ENCODE data around the gene GNPTG. TPM values are rescaled to one million over a fixed set of nuclear protein-coding genes. Genes with fewer than 3 reads are reported as not detected.

Gene GNPTG
- total RNA-seq, 1 donor from 2014 or later = 55.6 TPM

- no peak for TF ChIP-seq CTCF (conservative IDR thresholded peaks at IDR 0.05)
- no peak overlapping the region for H3K27ac Mint-ChIP-seq
- no peaks in the 10 kb centered on the region for H3K36me3 Mint-ChIP-seq
- DNase-seq (ENCODE audit: extremely low spot score, unreplicated experiment) = no peak
- no peak overlapping the region for H3K4me3 Mint-ChIP-seq
- peaks cover 33% of the 10 kb centered on the region for H3K27me3 Mint-ChIP-seq
- no peaks in the 10 kb centered on the region for H3K9me3 Mint-ChIP-seq
- H3K4me1 Mint-ChIP-seq (ENCODE audit: unreplicated experiment) = no peaks in the 10 kb centered on the region
Observed at GRCh38 chr16:1337486-1337885, 14.2 kb upstream of the GNPTG start.

- DNase-seq (ENCODE audit: extremely low spot score, unreplicated experiment) = no peak
- no peak overlapping the region for H3K4me3 Mint-ChIP-seq
- no peaks in the 10 kb centered on the region for H3K9me3 Mint-ChIP-seq
- no peaks in the 10 kb centered on the region for H3K36me3 Mint-ChIP-seq
- H3K27ac Mint-ChIP-seq = no peak overlapping the region
- H3K4me1 Mint-ChIP-seq (ENCODE audit: unreplicated experiment) = peaks cover 5% of the 10 kb centered on the region
- TF ChIP-seq CTCF (conservative IDR thresholded peaks at IDR 0.05) = peak; percentile 68
- H3K27me3 Mint-ChIP-seq = peaks cover 33% of the 10 kb centered on the region
Observed at GRCh38 chr16:1338119-1338730, 13.5 kb upstream of the GNPTG start.

- no peak for DNase-seq (ENCODE audit: extremely low spot score, unreplicated experiment)
- Mint-ChIP-seq H3K27me3 (peaks cover 35% of the 10 kb centered on the region), H3K4me3 (no peak overlapping the region), H3K27ac (no peak overlapping the region), H3K36me3 (no peaks in the 10 kb centered on the region), H3K9me3 (no peaks in the 10 kb centered on the region), H3K4me1 (ENCODE audit: unreplicated experiment) (peaks cover 8% of the 10 kb centered on the region)
- no peak for TF ChIP-seq CTCF (conservative IDR thresholded peaks at IDR 0.05)
Observed at GRCh38 chr16:1338855-1339675, 12.7 kb upstream of the GNPTG start.

- H3K27ac Mint-ChIP-seq = no peak overlapping the region
- no peak for TF ChIP-seq CTCF (conservative IDR thresholded peaks at IDR 0.05)
- no peaks in the 10 kb centered on the region for H3K36me3 Mint-ChIP-seq
- H3K4me3 Mint-ChIP-seq = no peak overlapping the region
- no peak for DNase-seq (ENCODE audit: extremely low spot score, unreplicated experiment)
- peaks cover 19% of the 10 kb centered on the region for H3K27me3 Mint-ChIP-seq
- no peaks in the 10 kb centered on the region for H3K9me3 Mint-ChIP-seq
- peaks cover 8% of the 10 kb centered on the region for H3K4me1 Mint-ChIP-seq (ENCODE audit: unreplicated experiment)
Observed at GRCh38 chr16:1340730-1341494, 10.8 kb upstream of the GNPTG start.

- Mint-ChIP-seq H3K36me3 (no peaks in the 10 kb centered on the region), H3K4me1 (ENCODE audit: unreplicated experiment) (peaks cover 8% of the 10 kb centered on the region), H3K27me3 (peaks cover 11% of the 10 kb centered on the region), H3K4me3 (no peak overlapping the region), H3K27ac (no peak overlapping the region), H3K9me3 (no peaks in the 10 kb centered on the region)
- TF ChIP-seq CTCF (conservative IDR thresholded peaks at IDR 0.05) = no peak
- no peak for DNase-seq (ENCODE audit: extremely low spot score, unreplicated experiment)
Observed at GRCh38 chr16:1341495-1342420, 10.0 kb upstream of the GNPTG start.

Data from type B pancreatic cell (in vitro differentiated cells).